HG03575 (cell line): ENCODE results near the gene AEBP1.
A peak's percentile ranks its signal among the peaks of the same experiment; 100 is the strongest.
"Not testable (repeated sequence)": the region's sequence is repeated elsewhere in the genome, so short reads cannot be mapped to it uniquely, and the experiment has no call there.

Experiments
- ATAC-seq: cut with Tn5 transposase; IDR thresholded peaks from one replicate; pipeline ENCODE4 v1.9.1; 2021; ENCODE audit not compliant: unreplicated experiment, insufficient number of reproducible peaks, low FRiP score; ENCODE audit errors: extremely low read depth

AEBP1 gene

DNA sequence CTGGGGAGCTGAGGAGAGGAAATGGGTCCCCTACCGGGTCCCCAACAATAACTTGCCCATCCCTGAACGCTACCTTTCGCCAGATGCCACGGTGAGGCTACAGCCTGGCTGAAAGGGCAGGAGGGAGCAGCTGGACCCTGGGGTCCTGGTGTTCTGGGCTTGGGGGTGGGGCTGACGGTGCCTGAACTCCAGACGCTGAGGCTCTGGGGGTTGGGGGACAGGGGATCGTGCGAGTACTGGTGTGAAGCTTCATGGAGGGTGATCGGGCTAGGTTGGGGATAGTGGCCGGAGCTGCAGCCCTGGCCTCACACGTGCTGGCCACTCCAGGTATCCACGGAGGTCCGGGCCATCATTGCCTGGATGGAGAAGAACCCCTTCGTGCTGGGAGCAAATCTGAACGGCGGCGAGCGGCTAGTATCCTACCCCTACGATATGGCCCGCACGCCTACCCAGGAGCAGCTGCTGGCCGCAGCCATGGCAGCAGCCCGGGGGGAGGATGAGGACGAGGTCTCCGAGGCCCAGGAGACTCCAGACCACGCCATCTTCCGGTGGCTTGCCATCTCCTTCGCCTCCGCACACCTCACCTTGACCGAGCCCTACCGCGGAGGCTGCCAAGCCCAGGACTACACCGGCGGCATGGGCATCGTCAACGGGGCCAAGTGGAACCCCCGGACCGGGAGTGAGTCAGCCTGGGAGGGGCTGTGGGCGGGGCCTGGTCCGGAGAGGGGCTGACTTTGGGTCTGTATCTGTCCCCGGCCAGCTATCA is 8.3 kb downstream of the AEBP1 start:
- no peak for ATAC-seq

DNA sequence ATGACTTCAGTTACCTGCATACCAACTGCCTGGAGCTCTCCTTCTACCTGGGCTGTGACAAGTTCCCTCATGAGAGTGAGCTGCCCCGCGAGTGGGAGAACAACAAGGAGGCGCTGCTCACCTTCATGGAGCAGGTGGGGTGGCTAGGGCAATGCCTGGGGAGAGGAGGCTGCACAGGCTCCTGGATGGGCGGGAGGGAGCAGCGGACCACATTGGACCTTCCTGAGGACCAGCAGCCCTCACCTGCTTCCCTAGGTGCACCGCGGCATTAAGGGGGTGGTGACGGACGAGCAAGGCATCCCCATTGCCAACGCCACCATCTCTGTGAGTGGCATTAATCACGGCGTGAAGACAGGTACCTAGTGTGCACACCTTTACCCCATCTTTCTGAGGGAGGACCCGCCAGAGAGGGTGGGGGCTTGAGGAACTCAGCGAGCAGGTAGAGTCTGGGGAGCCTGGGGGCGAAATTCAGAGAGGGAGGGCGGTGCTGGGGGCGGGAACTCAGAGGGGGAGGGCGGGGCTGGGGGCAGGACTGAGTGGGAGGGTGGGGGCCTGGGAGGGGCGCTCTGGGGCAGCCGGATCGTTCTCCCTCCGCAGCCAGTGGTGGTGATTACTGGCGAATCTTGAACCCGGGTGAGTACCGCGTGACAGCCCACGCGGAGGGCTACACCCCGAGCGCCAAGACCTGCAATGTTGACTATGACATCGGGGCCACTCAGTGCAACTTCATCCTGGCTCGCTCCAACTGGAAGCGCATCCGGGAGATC is 9.0 kb downstream of the AEBP1 start:
- no peak for ATAC-seq

DNA sequence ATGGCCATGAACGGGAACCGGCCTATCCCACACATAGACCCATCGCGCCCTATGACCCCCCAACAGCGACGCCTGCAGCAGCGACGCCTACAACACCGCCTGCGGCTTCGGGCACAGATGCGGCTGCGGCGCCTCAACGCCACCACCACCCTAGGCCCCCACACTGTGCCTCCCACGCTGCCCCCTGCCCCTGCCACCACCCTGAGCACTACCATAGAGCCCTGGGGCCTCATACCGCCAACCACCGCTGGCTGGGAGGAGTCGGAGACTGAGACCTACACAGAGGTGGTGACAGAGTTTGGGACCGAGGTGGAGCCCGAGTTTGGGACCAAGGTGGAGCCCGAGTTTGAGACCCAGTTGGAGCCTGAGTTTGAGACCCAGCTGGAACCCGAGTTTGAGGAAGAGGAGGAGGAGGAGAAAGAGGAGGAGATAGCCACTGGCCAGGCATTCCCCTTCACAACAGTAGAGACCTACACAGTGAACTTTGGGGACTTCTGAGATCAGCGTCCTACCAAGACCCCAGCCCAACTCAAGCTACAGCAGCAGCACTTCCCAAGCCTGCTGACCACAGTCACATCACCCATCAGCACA is 9.7 kb downstream of the AEBP1 start:
- no peak for ATAC-seq

DNA sequence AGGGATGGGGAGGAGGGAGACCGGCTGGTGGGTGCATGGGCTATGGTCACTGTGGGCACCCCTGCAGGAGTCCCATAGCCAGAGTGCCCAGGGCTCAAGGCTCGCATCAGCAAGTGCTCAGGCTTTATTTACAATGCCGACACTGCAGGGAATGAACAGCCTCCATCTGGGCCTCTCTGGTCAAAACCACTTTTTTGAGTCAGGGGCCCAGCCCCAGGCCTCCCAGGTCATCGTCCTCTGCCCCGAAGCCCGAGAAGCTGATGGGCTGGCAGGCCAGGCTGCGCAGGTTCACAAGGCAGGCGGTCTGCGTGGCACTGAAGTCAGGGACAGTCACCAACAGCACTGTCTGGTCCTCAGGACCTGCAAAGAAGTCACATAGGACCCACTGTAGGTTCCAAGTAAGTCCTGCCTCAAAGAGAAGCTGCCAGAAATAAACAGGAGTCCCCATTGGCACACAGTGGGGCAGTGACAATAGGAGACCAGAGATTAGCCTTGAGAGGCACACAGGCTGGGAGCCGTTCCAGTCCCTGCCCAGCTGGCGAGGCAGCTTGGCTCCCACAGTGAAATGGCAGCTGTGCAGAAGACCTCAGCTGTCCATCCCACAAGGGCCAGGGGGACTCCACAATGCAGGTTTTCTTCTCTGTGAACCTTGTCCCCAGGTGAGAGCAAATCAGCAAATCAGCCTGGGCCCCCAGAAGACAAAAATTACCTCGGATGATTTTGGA is 10.6 kb downstream of the AEBP1 start:
- ATAC-seq = no peak

GRCh38 chr7:44116087-44116788 is 12.1 kb downstream of the AEBP1 start:
- no peak for ATAC-seq

DNA sequence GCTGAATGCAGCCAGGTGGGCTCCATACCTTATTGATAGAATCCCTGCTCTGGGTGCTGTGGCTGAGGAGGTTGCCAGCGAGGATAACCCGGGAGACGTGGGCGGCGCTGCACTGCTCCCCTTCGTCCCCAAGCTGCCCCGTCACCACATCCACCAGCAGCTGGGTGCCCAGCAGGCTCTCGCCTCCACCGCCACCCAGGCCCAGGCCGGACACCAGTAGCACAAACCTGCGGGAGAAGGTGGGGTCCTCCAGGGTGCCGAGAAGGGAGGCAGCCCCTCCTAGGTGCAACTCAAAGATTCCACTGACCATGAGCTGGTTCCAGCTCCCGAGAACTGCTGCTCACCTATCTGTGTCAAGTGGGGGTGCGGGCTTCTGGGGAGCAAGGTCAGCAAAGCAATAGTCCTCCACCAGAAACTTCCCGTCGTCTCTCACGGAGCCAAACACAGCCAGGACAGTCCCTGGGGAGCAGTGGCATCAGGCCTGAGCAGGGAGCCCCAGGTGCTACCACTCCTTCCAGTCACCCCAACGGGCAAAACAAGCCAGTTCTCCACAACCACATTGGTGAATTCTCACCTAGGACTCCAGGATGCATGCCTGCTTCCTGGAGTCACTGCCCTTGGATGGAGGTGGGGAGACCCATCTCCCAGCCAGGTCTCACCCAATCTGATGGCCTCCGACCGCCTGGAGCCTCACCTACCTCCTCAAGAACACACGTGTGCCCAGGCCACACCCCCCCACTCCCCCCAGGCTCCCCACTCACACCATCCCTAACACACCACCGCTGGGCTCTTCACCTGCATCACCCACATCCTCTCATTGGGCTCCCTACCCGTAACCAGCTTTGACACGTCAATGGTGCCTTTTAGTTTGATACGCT is 12.9 kb downstream of the AEBP1 start:
- no peak for ATAC-seq

DNA sequence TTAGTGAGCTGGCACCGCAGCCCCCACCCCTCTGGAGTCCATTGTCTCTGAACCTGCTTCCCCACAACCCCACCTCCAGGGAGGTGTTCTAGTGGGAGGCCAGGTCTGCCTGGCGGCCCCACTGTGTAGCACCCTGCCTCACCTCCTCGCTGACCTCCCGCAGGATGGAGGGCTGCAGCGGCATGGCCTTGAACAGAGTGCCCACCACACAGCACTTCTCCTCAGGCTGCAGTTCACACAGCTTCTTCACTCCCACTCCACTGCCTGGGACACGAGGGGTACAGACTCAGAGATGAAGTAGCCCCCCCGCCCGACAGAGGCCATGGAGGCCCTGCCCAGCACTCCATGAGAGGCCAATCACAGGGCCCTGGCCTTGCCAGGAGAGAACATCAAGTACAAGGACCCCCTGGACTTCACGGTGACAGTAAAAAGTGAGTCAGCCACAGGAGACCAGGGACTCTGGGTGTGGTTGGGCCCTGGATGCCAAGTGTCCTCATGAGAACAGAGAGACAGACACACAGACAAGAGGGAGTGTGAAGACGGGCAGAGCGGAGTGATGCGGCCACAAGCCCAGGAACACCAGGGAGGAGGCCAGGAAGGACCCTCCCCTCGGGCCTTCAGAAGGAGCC is 13.8 kb downstream of the AEBP1 start:
- ATAC-seq = no peak

- no peak for ATAC-seq
Measured at GRCh38 chr7:44119829-44120380, 15.8 kb downstream of the AEBP1 start.

- ATAC-seq = no peak
Measured at GRCh38 chr7:44120395-44120794, 16.2 kb downstream of the AEBP1 start.

DNA sequence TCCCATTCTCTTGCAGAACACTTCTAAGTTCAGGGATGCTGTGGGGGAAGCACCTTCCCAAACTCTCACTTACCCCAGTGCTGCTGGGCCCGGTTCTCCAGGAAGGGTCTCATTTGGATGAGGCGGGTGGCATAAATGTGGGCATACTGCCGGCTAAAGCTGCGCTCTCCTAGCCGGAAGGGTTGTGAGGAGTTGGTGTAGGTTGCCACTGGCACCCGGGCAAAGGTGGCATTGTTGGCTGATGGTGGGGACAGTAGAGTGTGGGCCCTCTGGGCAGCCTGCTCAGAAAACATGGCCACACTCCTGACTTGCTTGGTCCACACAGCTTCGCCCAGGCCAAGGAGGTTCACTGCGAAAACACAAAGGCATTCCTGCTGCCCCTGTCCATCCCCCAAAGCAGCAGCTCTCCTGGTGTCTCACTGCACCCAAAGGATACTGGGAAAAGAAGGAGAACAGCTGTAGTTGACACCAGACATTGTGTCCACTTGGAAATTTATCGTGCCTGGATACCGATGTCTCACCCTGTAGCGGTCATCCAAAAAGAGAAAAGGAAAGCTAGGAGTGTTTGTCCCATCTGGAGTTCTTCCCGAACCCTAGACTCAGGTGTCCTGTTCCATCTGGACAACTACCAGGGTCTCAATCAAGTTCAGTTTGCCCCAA is 17.7 kb downstream of the AEBP1 start:
- no peak for ATAC-seq

DNA sequence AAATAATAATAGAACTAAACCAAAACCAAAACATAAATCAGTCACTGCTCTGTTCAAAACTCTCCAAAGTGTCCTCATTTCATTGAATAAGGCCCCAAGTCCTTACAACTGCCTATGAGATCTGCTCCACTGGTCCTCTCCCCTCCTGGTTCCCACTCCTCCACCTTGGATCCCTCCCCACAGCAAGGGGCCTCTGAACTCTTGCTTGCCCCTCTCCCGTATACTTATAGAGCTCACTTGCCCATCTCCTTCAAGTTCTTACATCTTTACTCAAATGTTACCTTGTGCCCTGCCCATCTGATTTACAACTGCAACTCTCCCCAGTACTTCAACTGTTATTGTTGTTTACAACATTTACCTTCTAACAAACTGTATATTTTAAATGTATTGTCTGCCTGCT is 18.4 kb downstream of the AEBP1 start:
- ATAC-seq = no peak

DNA sequence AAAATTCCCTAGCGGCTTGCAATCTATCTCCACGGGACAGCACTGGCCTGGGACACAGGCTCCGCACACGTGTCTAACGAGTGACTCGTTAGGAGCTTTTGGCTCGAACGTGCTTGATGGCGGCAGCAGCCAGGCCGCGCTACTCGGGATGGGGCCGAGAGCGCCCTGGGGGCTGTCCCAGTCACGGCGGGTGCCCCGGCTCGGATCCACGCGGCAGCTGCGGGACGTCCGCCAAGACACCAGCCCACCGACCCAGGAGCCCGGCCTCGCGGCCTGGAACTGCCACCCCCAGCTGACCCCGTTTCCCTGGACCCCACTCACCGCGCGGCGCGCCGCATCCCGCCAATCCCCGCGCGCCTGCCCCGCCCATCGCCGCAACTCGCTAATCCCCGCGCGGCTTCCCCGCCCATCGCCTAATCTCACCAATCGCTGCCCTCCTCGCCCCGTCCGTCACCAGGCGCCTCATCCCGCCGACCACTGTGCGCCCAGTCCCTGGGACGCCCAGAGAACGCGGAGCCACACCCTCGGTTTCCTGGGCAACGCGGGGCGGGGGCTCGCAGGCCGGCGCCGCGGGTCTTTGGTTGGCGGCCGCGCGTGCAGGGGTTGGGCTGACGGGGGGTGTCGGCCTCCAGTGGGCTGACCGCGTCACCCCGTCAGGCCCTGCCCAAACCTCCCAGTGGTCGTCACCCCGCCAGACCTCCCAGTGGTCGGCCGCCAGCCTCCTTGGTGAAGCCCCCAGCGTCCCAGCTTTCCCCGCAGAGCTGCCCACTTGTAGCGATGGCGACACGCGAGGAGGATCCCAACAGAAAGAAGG is 19.3 kb downstream of the AEBP1 start, which contains the start of gene POLD2:
Gene POLD2, minus strand, starts transcription at position 359 of the 814 bp plus-strand sequence. CDS start 1,495 bp downstream, outside the sequence.
- peak; percentile 57 for ATAC-seq

GRCh38 chr7:44124822-44125202 is 20.7 kb downstream of the AEBP1 start:
- ATAC-seq = no peak

- ATAC-seq = not testable (repeated sequence)
Measured at GRCh38 chr7:44126574-44126973, 22.4 kb downstream of the AEBP1 start.

- ATAC-seq = no peak
Measured at GRCh38 chr7:44127161-44127560, 23.0 kb downstream of the AEBP1 start.
